ENCODE measurements around the gene HCAR1. TPM values are rescaled to one million over a fixed set of nuclear protein-coding genes. Genes with fewer than 3 reads are reported as not detected.
"Not testable (repeated sequence)": the region's sequence is repeated elsewhere in the genome, so short reads cannot be mapped to it uniquely, and the experiment has no call there.

The HCAR1 gene
- total RNA-seq, 1 donor from 2014 or later = not detected

DNA sequence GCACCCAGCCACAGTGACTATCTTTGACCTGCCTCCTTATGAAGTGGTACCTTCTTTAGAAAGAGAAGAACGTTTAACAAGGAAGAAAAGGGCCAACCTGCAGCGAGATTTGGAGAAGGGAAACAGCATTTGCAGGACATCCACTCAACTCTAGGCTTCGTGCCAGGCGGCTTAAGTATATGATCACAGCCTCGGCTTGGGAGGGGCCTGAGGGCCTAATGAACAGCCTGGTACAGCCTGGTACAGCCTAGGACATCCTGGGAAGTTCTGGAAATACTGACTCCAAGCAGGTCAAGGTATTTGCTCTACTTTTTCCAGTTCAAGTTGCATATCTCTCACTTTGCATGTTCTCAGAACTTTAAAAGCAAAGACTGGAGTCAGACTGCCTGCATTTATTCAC, 43.6 kb downstream of the HCAR1 start:
- Mint-ChIP-seq H3K4me3 (ENCODE audit: unreplicated experiment) (no peak overlapping the region), H3K9me3 (ENCODE audit: low read depth) (no peaks in the 10 kb centered on the region), H3K4me1 (ENCODE audit: low read depth) (no peaks in the 10 kb centered on the region), H3K36me3 (ENCODE audit: low read depth) (no peaks in the 10 kb centered on the region), H3K27me3 (ENCODE audit: low read depth) (no peaks in the 10 kb centered on the region), H3K27ac (ENCODE audit: unreplicated experiment) (no peak overlapping the region)
- no peak for TF ChIP-seq CTCF (IDR thresholded peaks at IDR 0.05)
- DNase-seq (ENCODE audit: low spot score) = no peak

DNA sequence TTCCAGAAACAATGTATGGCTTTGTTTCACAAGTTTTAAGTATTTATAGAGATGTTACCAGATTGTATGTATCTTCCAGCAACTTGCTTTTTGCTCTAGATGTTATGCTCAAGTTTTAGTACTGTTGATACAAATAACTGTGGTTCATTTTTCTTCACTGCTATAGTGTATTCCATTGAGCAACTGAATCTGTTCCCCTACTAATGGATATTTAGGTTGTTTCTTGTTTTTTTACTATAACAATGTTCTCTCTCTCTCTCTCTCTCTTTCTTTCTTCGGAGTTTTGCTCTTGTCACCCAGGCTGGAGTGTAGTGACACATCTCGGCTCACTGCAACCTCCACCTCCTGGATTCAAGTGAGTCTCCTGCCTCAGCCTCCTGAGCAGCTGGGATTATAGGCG, 44.1 kb downstream of the HCAR1 start:
- no peaks in the 10 kb centered on the region for H3K27me3 Mint-ChIP-seq (ENCODE audit: low read depth)
- no peak for DNase-seq (ENCODE audit: low spot score)
- H3K27ac Mint-ChIP-seq (ENCODE audit: unreplicated experiment) = no peak overlapping the region
- no peaks in the 10 kb centered on the region for H3K36me3 Mint-ChIP-seq (ENCODE audit: low read depth)
- H3K4me1 Mint-ChIP-seq (ENCODE audit: low read depth) = no peaks in the 10 kb centered on the region
- H3K4me3 Mint-ChIP-seq (ENCODE audit: unreplicated experiment) = no peak overlapping the region
- no peaks in the 10 kb centered on the region for H3K9me3 Mint-ChIP-seq (ENCODE audit: low read depth)
- TF ChIP-seq CTCF (IDR thresholded peaks at IDR 0.05) = no peak

GRCh38 chr12:122684297-122684813, 46.3 kb downstream of the HCAR1 start:
- peaks cover 5% of the 10 kb centered on the region for H3K4me1 Mint-ChIP-seq (ENCODE audit: low read depth)
- no peaks in the 10 kb centered on the region for H3K27me3 Mint-ChIP-seq (ENCODE audit: low read depth)
- no peak overlapping the region for H3K4me3 Mint-ChIP-seq (ENCODE audit: unreplicated experiment)
- TF ChIP-seq CTCF (IDR thresholded peaks at IDR 0.05) = no peak
- no peak for DNase-seq (ENCODE audit: low spot score)
- H3K27ac Mint-ChIP-seq (ENCODE audit: unreplicated experiment) = no peak overlapping the region
- no peaks in the 10 kb centered on the region for H3K36me3 Mint-ChIP-seq (ENCODE audit: low read depth)
- H3K9me3 Mint-ChIP-seq (ENCODE audit: low read depth) = no peaks in the 10 kb centered on the region

- TF ChIP-seq CTCF (IDR thresholded peaks at IDR 0.05) = no peak
- peaks cover 14% of the 10 kb centered on the region for H3K4me1 Mint-ChIP-seq (ENCODE audit: low read depth)
- H3K27me3 Mint-ChIP-seq (ENCODE audit: low read depth) = no peaks in the 10 kb centered on the region
- H3K4me3 Mint-ChIP-seq (ENCODE audit: unreplicated experiment) = no peak overlapping the region
- no peaks in the 10 kb centered on the region for H3K9me3 Mint-ChIP-seq (ENCODE audit: low read depth)
- no peak overlapping the region for H3K27ac Mint-ChIP-seq (ENCODE audit: unreplicated experiment)
- no peak for DNase-seq (ENCODE audit: low spot score)
- H3K36me3 Mint-ChIP-seq (ENCODE audit: low read depth) = no peaks in the 10 kb centered on the region
Measured at GRCh38 chr12:122681814-122682213, 48.8 kb downstream of the HCAR1 start.

DNA sequence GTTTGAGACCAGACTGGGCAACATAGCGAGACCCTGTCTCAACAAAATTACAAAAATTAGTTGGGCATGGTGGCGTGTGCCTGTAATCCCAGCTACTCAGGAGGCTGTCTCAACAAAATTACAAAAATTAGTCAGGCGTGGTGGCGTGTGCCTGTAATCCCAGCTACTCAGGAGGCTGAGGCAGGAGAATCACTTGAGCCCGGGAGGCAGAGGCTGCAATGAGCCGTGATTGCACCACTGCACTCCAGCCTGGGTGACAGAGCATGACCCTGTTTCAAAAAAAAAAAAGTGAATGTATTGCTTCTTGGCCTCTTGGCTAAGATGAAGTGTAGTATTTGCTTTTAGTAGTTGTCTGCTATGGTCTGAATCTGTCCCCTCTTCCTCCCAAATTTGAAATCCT, 49.7 kb downstream of the HCAR1 start:
- not testable (repeated sequence) for H3K4me3 Mint-ChIP-seq (ENCODE audit: unreplicated experiment); H3K27me3 Mint-ChIP-seq (ENCODE audit: low read depth); H3K27ac Mint-ChIP-seq (ENCODE audit: unreplicated experiment); H3K9me3 Mint-ChIP-seq (ENCODE audit: low read depth); H3K36me3 Mint-ChIP-seq (ENCODE audit: low read depth); DNase-seq (ENCODE audit: low spot score)
- peaks cover 14% of the 10 kb centered on the region for H3K4me1 Mint-ChIP-seq (ENCODE audit: low read depth)

DNA sequence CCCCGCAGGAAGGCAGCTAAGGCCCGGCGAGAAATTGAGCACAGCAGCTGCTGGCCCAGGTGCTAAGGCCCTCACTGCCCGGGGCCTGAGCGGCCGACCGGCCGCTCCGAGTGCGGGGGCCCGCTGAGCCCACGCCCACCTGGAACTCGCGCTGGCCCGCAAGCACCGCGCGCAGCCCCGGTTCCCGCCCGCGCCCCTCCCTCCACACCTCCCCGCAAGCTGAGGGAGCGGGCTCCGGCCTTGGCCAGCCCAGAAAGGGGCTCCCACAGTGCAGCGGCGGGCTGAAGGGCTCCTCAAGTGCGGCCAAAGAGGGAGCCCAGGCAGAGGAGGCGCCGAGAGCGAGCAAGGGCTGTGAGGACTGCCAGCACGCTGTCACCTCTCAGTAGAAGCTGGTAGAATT, 53.9 kb downstream of the HCAR1 start:
- not testable (repeated sequence) for H3K9me3 Mint-ChIP-seq (ENCODE audit: low read depth); H3K36me3 Mint-ChIP-seq (ENCODE audit: low read depth); DNase-seq (ENCODE audit: low spot score); H3K27ac Mint-ChIP-seq (ENCODE audit: unreplicated experiment); H3K4me3 Mint-ChIP-seq (ENCODE audit: unreplicated experiment); H3K27me3 Mint-ChIP-seq (ENCODE audit: low read depth)
- H3K4me1 Mint-ChIP-seq (ENCODE audit: low read depth) = peaks cover 18% of the 10 kb centered on the region

Other genes with a start within 250 kb of the HCAR1 start
- gene ZCCHC8, start 229.9 kb downstream of the HCAR1 start, total RNA-seq = 16.8 to 21.8 TPM (median 20.2 TPM) in 3 replicates
- gene RSRC2, start 203.9 kb downstream of the HCAR1 start, total RNA-seq = 50.7 to 61.5 TPM (median 51.0 TPM) in 3 replicates
- gene KNTC1, start 203.6 kb downstream of the HCAR1 start, total RNA-seq = 9.2 to 22.6 TPM (median 11.8 TPM) in 3 replicates
- not detected in 3 replicates for gene HCAR2, start 27.5 kb downstream of the HCAR1 start, total RNA-seq
- gene HCAR3, start 14.0 kb downstream of the HCAR1 start, total RNA-seq = not detected in 3 replicates
- 46.3 to 57.6 TPM (median 49.6 TPM) in 3 replicates for gene DENR, start 22.0 kb upstream of the HCAR1 start, total RNA-seq
- 0.30 to 0.63 TPM (median 0.62 TPM) in 3 replicates for gene CCDC62, start 43.7 kb upstream of the HCAR1 start, total RNA-seq
- gene HIP1R, start 104.6 kb upstream of the HCAR1 start, total RNA-seq = 13.8 to 14.1 TPM (median 13.8 TPM) in 3 replicates
- 17.4 to 25.3 TPM (median 24.4 TPM) in 3 replicates for gene VPS37B, start 165.3 kb upstream of the HCAR1 start, total RNA-seq
- 12.9 to 21.6 TPM (median 14.2 TPM) in 3 replicates for gene ABCB9, start 235.6 kb upstream of the HCAR1 start, total RNA-seq
- gene OGFOD2, start 244.4 kb upstream of the HCAR1 start, total RNA-seq = 12.0 to 13.7 TPM (median 13.5 TPM) in 3 replicates
- gene ARL6IP4, start 249.8 kb upstream of the HCAR1 start, total RNA-seq = 145 to 165 TPM (median 146 TPM) in 3 replicates

Data from chondrocyte (in vitro differentiated cells).